ENCODE data around the gene AGAP2. TPM values are rescaled to one million over a fixed set of nuclear protein-coding genes. Genes with fewer than 3 reads are reported as not detected.

AGAP2 gene
- total RNA-seq, 1 donor from 2014 or later = 0.14 TPM

GRCh38 chr12:57739387-57739786, 845 bp upstream of the AGAP2 start:
- peaks cover 45% of the 10 kb centered on the region for H3K27me3 Mint-ChIP-seq (ENCODE audit: low read depth, unreplicated experiment)
- peaks cover 3% of the 10 kb centered on the region for H3K36me3 Mint-ChIP-seq (ENCODE audit: low read depth, unreplicated experiment)
- no peak overlapping the region for H3K9ac ChIP-seq (ENCODE audit: low read length)

GRCh38 chr12:57737467-57738460, 778 bp downstream of the AGAP2 start:
- Mint-ChIP-seq H3K4me1 (ENCODE audit: low read depth, unreplicated experiment) (peaks cover 17% of the 10 kb centered on the region), H3K27me3 (ENCODE audit: low read depth, unreplicated experiment) (peaks cover 58% of the 10 kb centered on the region), H3K36me3 (ENCODE audit: low read depth, unreplicated experiment) (peaks cover 3% of the 10 kb centered on the region), H3K9me3 (ENCODE audit: unreplicated experiment) (no peaks in the 10 kb centered on the region), H3K27ac (ENCODE audit: unreplicated experiment) (no peak overlapping the region), H3K4me3 (ENCODE audit: unreplicated experiment) (no peak overlapping the region)
- no peak for TF ChIP-seq CTCF (IDR thresholded peaks at IDR 0.05; ENCODE audit: insufficient read depth, low read depth, low read length)
- peak; percentile 99 for TF ChIP-seq EZH2 (IDR thresholded peaks at IDR 0.05; ENCODE audit: insufficient read depth, low read length)
- Histone ChIP-seq H3K4me1 (ENCODE audit: insufficient read depth, low read length) (peaks cover 11% of the 10 kb centered on the region), H3K9me3 (ENCODE audit: insufficient read depth, low read depth, low read length) (no peaks in the 10 kb centered on the region), H3K79me2 (ENCODE audit: insufficient read depth, low read length) (no peaks in the 10 kb centered on the region), H3K27ac (ENCODE audit: low read depth, low read length) (no peak overlapping the region), H3K4me2 (ENCODE audit: low read length) (peak overlapping the region; percentile 71), H3K27me3 (ENCODE audit: insufficient read depth, low read length) (peaks cover 75% of the 10 kb centered on the region), H2AFZ (ENCODE audit: low read depth, low read length) (peak overlapping the region; percentile 47), H3K9ac (ENCODE audit: low read length) (no peak overlapping the region), H3K36me3 (ENCODE audit: insufficient read depth, low read length) (no peaks in the 10 kb centered on the region), H4K20me1 (ENCODE audit: insufficient read depth, low read length) (peaks cover 9% of the 10 kb centered on the region), H3K4me3 (ENCODE audit: insufficient read depth, low read depth, low read length) (no peak overlapping the region)
- DNase-seq (ENCODE audit: low read depth) (no peak), FAIRE-seq (no peak)

More at GRCh38 chr12:57739387-57739786, 845 bp upstream of the AGAP2 start:
- Histone ChIP-seq H3K36me3 (ENCODE audit: insufficient read depth, low read length) (no peaks in the 10 kb centered on the region), H3K4me3 (ENCODE audit: insufficient read depth, low read depth, low read length) (no peak overlapping the region), H3K27ac (ENCODE audit: low read depth, low read length) (no peak overlapping the region), H3K27me3 (ENCODE audit: insufficient read depth, low read length) (peaks cover 64% of the 10 kb centered on the region), H3K4me1 (ENCODE audit: insufficient read depth, low read length) (peaks cover 11% of the 10 kb centered on the region), H3K9me3 (ENCODE audit: insufficient read depth, low read depth, low read length) (no peaks in the 10 kb centered on the region), H4K20me1 (ENCODE audit: insufficient read depth, low read length) (peaks cover 9% of the 10 kb centered on the region), H2AFZ (ENCODE audit: low read depth, low read length) (no peak overlapping the region), H3K79me2 (ENCODE audit: insufficient read depth, low read length) (no peaks in the 10 kb centered on the region), H3K4me2 (ENCODE audit: low read length) (no peak overlapping the region)
- no peak for TF ChIP-seq EZH2 (IDR thresholded peaks at IDR 0.05; ENCODE audit: insufficient read depth, low read length)
- TF ChIP-seq CTCF (IDR thresholded peaks at IDR 0.05; ENCODE audit: insufficient read depth, low read depth, low read length) = no peak
- Mint-ChIP-seq H3K4me3 (ENCODE audit: unreplicated experiment) (peak overlapping the region; percentile 46), H3K9me3 (ENCODE audit: unreplicated experiment) (no peaks in the 10 kb centered on the region), H3K4me1 (ENCODE audit: low read depth, unreplicated experiment) (peaks cover 17% of the 10 kb centered on the region), H3K27ac (ENCODE audit: unreplicated experiment) (peak overlapping the region; percentile 14)
- DNase-seq (ENCODE audit: low read depth) (no peak), FAIRE-seq (no peak)
